Fibroblast of pulmonary artery (primary cell): ENCODE data around the gene SF3B3.

Experiments used
- DNase-seq: peaks from one replicate; pipeline ENCODE4 v3.0.0-alpha.2; 2010; ENCODE audit warnings: low read depth
- H3K4me3 ChIP-seq: replicated peaks from 2 replicates; pipeline ENCODE4 v1.5.1; 2011; ENCODE audit warnings: low read depth, mild to moderate bottlenecking, control low read depth, low read length, moderate library complexity
- CTCF ChIP-seq: IDR thresholded peaks from 2 replicates; pipeline ENCODE4 v1.5.1; 2011; ENCODE audit warnings: mild to moderate bottlenecking, control low read depth, low read length, inconsistent platforms; ENCODE audit errors: missing control alignments

The SF3B3 gene

GRCh38 chr16:70565053-70565452, 41.4 kb downstream of the SF3B3 start:
- no peak overlapping the region for H3K4me3 ChIP-seq
- no peak for TF ChIP-seq CTCF
- no peak for DNase-seq

DNA sequence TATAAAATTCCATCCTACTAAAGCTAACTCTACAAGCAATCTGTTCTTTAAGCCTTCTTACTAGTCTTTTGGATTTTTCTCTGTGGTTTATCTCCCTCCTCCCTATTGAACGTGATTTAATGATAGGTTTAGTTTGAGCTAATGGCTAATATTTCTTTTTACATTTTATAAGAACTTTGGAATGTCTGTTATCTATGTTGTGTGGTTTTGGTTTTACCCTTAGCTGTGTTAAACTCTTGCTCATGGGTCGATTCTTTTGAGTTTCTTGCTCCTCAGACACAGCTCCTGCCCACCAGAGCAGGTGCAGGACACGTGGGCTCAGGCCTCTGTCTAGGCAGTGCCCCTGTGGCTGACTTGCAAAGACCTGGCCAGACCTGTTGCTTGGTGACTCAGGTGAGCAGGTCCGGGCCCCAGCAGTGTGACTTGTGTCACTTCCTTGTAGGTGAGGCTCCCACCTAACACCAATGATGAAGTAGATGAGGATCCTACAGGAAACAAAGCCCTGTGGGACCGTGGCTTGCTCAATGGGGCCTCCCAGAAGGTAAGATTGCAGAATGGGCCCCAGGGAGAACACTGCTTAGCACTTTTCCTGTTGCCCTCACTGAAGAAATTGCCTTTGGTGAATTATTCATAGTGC, 45.1 kb downstream of the SF3B3 start:
- no peak for DNase-seq
- no peak overlapping the region for H3K4me3 ChIP-seq
- no peak for TF ChIP-seq CTCF

GRCh38 chr16:70569752-70570151, 46.1 kb downstream of the SF3B3 start:
- TF ChIP-seq CTCF: no peak
- no peak overlapping the region for H3K4me3 ChIP-seq
- DNase-seq: no peak

GRCh38 chr16:70570967-70571570, 47.5 kb downstream of the SF3B3 start:
- TF ChIP-seq CTCF: no peak
- DNase-seq: no peak
- no peak overlapping the region for H3K4me3 ChIP-seq

DNA sequence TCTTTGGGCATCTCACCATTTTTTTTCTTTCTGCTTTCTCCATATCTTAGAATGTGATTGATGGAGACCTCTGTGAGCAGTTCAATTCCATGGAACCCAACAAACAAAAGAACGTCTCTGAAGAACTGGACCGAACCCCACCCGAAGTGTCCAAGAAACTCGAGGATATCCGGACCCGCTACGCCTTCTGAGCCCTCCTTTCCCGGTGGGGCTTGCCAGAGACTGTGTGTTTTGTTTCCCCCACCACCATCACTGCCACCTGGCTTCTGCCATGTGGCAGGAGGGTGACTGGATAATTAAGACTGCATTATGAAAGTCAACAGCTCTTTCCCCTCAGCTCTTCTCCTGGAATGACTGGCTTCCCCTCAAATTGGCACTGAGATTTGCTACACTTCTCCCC, 48.0 kb downstream of the SF3B3 start:
- TF ChIP-seq CTCF: no peak
- DNase-seq: no peak
- no peak overlapping the region for H3K4me3 ChIP-seq

GRCh38 chr16:70572050-70572925, 48.7 kb downstream of the SF3B3 start:
- no peak for TF ChIP-seq CTCF
- peak; percentile 46 for DNase-seq
- no peak overlapping the region for H3K4me3 ChIP-seq

GRCh38 chr16:70572926-70573270, 49.3 kb downstream of the SF3B3 start:
- DNase-seq: no peak
- TF ChIP-seq CTCF: no peak
- no peak overlapping the region for H3K4me3 ChIP-seq
